Activated gamma-delta T cell treated with Interleukin-2 at 50 U/mL for 16 hours (primary cell): ENCODE measurements around the gene GLS2.

Experiments used
- DNase-seq: peaks from one replicate; pipeline ENCODE4 v3.0.0-alpha.2; 2020

Gene GLS2

DNA sequence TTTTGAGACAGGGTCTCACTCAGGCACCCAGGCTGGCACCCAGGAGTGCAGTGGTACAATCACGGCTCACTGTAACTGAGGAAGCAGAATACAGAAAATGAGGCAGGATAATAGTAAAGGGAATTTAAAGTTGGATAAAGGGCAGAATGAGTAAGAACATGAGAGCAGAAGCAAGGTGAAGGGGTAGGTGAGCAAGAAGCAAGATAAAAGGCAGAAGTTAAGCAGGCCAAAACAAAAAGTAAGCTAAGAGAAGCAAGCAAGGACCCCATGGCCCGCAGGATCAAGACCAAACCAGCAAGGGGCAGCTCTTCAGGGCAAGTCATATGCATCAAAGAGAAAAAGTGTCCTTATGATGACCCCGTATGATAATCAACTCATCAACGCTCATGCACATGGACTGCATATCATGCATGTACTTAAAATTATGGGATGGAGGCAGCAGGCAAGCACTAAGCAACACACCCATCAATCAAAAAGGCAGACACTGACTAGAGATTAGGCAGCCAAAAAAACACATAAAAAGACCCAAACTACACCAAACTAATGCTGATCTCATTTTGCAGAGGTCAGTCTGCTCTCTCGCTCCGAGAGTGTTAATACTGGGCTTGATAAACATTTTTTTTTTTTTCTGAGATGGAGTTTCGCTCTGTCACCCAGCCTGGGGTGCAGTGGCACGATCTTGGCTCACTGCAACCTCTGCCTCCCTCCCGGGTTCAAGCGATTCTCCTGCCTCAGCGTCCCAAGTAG is 50.4 kb downstream of the GLS2 start:
- DNase-seq, result no peak

DNA sequence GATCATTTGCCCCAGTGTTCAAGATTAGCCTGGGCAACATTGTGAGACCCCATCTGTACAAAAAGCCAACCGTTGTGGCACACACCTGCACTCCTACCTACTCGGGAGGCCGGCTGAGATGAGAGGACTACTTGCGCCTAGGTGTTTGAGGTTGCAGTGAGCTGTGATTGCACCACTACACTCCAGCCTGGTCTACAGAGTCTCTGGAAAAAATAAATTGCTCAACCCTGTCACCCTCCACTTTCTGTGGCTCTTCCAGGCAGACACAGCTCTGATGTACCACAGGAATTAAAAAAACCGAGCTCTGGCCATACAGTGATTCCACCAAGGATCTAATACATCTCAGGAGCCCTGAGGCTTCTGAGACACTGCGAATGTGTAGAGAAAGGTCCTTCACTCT is 53.1 kb downstream of the GLS2 start:
- DNase-seq, result no peak

DNA sequence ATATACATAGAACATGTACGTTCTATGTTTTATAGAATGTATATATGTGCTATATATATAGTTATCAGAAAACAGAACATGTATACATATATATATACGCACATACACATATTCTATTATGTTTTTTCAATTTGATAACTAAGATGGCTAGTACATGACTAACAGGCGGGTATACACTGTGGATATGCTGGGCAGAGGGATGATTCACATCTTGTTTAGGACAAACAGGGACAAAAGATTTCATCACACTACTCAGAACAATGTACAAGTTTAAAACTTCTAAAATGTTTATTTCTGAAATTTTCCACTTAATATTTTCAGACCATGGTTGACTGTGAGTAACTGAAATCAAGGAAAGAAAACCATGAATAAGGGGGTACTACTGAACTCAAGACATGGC is 56.1 kb downstream of the GLS2 start:
- DNase-seq, result no peak

DNA sequence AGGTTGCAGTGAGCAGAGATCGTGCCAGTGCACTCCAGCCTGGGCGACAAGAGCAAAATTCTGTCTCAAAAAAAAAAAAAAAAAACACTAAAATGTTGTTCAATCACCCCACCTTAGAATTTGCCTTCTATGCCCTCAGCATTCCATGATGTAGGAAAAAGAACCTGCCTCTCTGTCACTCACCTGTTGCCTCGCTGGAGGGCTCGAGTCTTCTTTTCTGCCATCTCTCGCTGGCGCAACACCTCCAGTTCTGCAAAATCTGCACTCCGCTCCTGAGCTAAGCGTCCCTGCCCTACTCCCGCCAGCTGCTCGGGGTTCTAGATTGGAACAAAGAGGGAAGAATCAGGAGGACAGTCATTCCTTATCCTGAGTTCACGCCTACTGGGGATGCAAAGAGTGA is 56.7 kb downstream of the GLS2 start:
- no peak for DNase-seq

DNA sequence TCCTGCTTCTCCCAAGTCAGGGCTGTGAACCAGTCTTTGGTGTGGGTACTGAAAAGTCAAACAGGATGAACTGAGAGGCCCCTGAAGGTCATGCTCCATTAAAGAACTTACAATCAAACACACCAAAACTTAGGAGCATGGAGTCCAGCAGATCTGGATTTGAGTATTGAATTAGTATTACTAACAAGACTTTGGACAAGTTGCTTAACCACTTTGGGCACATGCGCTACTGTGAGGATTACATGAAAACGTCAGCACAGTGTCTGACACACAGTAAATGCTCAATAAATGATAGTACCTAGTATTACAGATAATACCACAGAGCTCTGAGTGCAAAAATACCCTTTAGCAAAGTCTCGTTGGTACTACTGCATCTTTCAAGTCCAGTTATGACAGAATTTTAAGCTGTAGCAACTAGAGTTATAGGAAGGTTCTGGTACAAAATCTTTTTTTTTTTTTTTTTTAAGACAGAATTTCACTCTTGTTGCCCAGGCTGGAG is 62.0 kb downstream of the GLS2 start:
- no peak for DNase-seq

DNA sequence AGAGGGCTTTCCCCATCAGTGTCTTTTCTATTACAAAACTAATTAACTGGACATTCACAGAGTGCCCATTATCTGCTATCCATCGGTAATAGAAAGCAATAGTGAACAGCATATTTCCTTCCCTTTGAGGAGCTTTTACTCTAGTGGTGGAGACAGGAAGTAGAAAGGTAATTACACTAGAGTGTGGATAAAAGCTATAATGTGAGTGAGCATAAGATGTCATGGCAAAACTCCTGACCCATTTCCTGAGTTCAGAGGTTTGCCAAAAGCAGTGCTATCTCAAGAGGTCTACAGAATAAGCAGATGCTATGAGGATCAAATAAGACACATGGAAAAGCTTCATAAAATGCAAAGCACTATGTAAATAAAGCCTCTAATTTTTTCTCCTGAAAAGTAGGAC is 62.8 kb downstream of the GLS2 start:
- DNase-seq, result no peak
